B cell (primary cell): ENCODE results near the gene SPATA2L. TPM values are rescaled to one million over a fixed set of nuclear protein-coding genes. Genes with fewer than 3 reads are reported as not detected.

Experiments used
- ATAC-seq: fragments of 200-7000 bp; cut with Tn5 transposase; one replicate; pipeline ENCODE4 v1.10.0; 2021; ENCODE audit warnings: low read depth, mild to moderate bottlenecking, moderate number of reproducible peaks, moderate library complexity
- CTCF ChIA-PET: fragments of 350-600 bp; sonication (Branson Sonifier 250); formaldehyde crosslinking; loops from one replicate; lab custom pipeline; 2021; ENCODE audit warnings: antibody characterized with exemption, inconsistent platforms; lab: Charles Lee
- POLR2A ChIA-PET: fragments of 350-600 bp; sonication (Branson Sonifier 250); formaldehyde crosslinking; loops from one replicate; lab custom pipeline; 2021; ENCODE audit warnings: antibody characterized with exemption; lab: Charles Lee
- DNase-seq: peaks from one replicate; pipeline ENCODE4 v3.0.0; 2013
- H2AFZ ChIP-seq: 2 replicates; pipeline ENCODE4 v1.6.1; 2012; ENCODE audit warnings: mild to moderate bottlenecking, low read depth, low read length; ENCODE audit not compliant: insufficient read depth, poor library complexity, severe bottlenecking
- H3K27ac ChIP-seq, 2 donors: 1 replicate in 1 of 2; 2 replicates in 1 of 2; pipeline ENCODE4 v1.5.1; 2012 to 2013; ENCODE audit warnings: low read length in 2 of 2, mild to moderate bottlenecking in 2 of 2, moderate library complexity in 1 of 2
- H3K27me3 ChIP-seq, 4 experiments: fragments of 200-600 bp in 1 of 4; sonication (generic) in 1 of 4; replicated peaks in 1 of 4; 1 replicate in 2 of 4; 2 replicates in 2 of 4; pipeline versions ENCODE4 v1.6.1 to v1.7.0; 2013 to 2016; ENCODE audit warnings: low read length in 3 of 4, mild to moderate bottlenecking in 2 of 4, mixed read lengths in 1 of 4, moderate library complexity in 1 of 4; ENCODE audit not compliant: insufficient read depth in 4 of 4, control insufficient read depth in 3 of 4; ENCODE audit errors: control extremely low read depth in 1 of 4
- H3K36me3 ChIP-seq, 2 experiments: replicated peaks in 1 of 2; 1 replicate in 1 of 2; 2 replicates in 1 of 2; pipeline versions ENCODE4 v1.6.1 to v1.7.1; 2013; ENCODE audit warnings: low read length in 1 of 2; ENCODE audit not compliant: insufficient read depth in 2 of 2, control insufficient read depth in 1 of 2; ENCODE audit errors: control extremely low read depth in 1 of 2, extremely low read depth in 1 of 2
- H3K4me1 ChIP-seq, 2 donors: fragments of 200-600 bp in 1 of 2; sonication (generic) in 1 of 2; 1 replicate in 1 of 2; 2 replicates in 1 of 2; pipeline versions ENCODE4 v1.5.1 to v1.6.1; 2013 to 2017; ENCODE audit warnings: low read length in 2 of 2; ENCODE audit not compliant: control insufficient read depth in 2 of 2, insufficient read depth in 2 of 2
- H3K4me2 ChIP-seq: replicated peaks from 2 replicates; pipeline ENCODE3; 2012; ENCODE audit warnings: mild to moderate bottlenecking, low read depth, low read length; ENCODE audit not compliant: poor library complexity, severe bottlenecking
- H3K4me3 ChIP-seq, 5 experiments: fragments of 200-600 bp in 1 of 5; sonication (generic) in 1 of 5; 1 replicate in 3 of 5; 2 replicates in 2 of 5; pipeline versions ENCODE4 v1.5.1 to v1.7.0; 2011 to 2016; ENCODE audit warnings: low read length in 4 of 5, mild to moderate bottlenecking in 4 of 5, low read depth in 2 of 5, control low read depth in 1 of 5, moderate library complexity in 1 of 5; ENCODE audit not compliant: insufficient read depth in 1 of 5; ENCODE audit errors: control extremely low read depth in 1 of 5, extremely low read depth in 1 of 5
- H3K79me2 ChIP-seq: fragments of 200-600 bp; sonication (generic); one replicate; pipeline ENCODE4 v1.6.0; 2016; ENCODE audit warnings: low read length; ENCODE audit not compliant: control insufficient read depth, insufficient read depth
- H3K9ac ChIP-seq: fragments of 200-600 bp; sonication (generic); 2 replicates; pipeline ENCODE4 v1.6.1; 2017; ENCODE audit warnings: mild to moderate bottlenecking, low read length, moderate library complexity
- H3K9me3 ChIP-seq, 3 donors: one replicate each; pipeline versions ENCODE4 v1.6.1 to v1.7.1; 2013; ENCODE audit warnings: low read length in 2 of 3; ENCODE audit not compliant: control insufficient read depth in 2 of 3, insufficient read depth in 1 of 3; ENCODE audit errors: control extremely low read depth in 1 of 3
- H4K20me1 ChIP-seq: 2 replicates; pipeline ENCODE4 v1.6.0; 2012; ENCODE audit warnings: mild to moderate bottlenecking, low read length; ENCODE audit not compliant: insufficient read depth, control insufficient read depth, poor library complexity, severe bottlenecking
- H3K27ac Mint-ChIP-seq: one replicate; pipeline ENCODE4 v1.8.0; 2021; ENCODE audit warnings: mixed read lengths
- H3K27me3 Mint-ChIP-seq: one replicate; pipeline ENCODE4 v1.8.0; 2021; ENCODE audit warnings: mixed read lengths
- H3K4me1 Mint-ChIP-seq: one replicate; pipeline ENCODE4 v1.8.0; 2021; ENCODE audit warnings: mixed read lengths
- H3K4me3 Mint-ChIP-seq: one replicate; pipeline ENCODE4 v1.8.0; 2021; ENCODE audit warnings: mixed read lengths
- H3K9me3 Mint-ChIP-seq: one replicate; pipeline ENCODE4 v1.8.0; 2022; ENCODE audit warnings: mixed read lengths; ENCODE audit not compliant: insufficient read depth
- EZH2 ChIP-seq: IDR thresholded peaks from 2 replicates; pipeline ENCODE4 v1.6.1; 2012; ENCODE audit warnings: borderline replicate concordance, low read depth, mild to moderate bottlenecking, moderate library complexity, low read length; ENCODE audit not compliant: insufficient read depth, poor library complexity, severe bottlenecking
- WGBS: methylation state at CpG from one replicate; pipeline ENCODE4 v1.1.5; 2013; ENCODE audit warnings: missing lambda C conversion rate; ENCODE audit not compliant: insufficient coverage; 5-methylcytosine and 5-hydroxymethylcytosine counted together
- intact Hi-C: fragments of 100-400 bp; cut with micrococcal nuclease; formaldehyde crosslinking; loops from one replicate; pipeline ENCODE4 v1.10.0; 2022
- polyA plus RNA-seq: library from polyadenylated mRNA; depleted of rRNA; stranded (reverse); fragments of >200 nt; gene quantifications from 2 replicates; pipeline ENCODE4 v1.2.3, GENCODE V29; 2012
- total RNA-seq, 2 donors: library from RNA; stranded (reverse); fragments of 120-200 nt in 1 of 2; gene quantifications; 1 replicate in 1 of 2; 2 replicates in 1 of 2; pipeline versions ENCODE4 v1.2.3 to v1.2.4, GENCODE V29; 2013 to 2022
- TF ChIP-seq, protein P1 (sequence below): fragments of 200-600 bp; IDR thresholded peaks from one replicate; pipeline ENCODE4 v1.8.0; 2022; ENCODE audit warnings: antibody characterized with exemption, mild to moderate bottlenecking

Gene SPATA2L
- total and polyA plus RNA-seq, 2 donors (not counting 1 experiment from before 2014, with no cell fraction given): 16.4 to 32.1 TPM

DNA sequence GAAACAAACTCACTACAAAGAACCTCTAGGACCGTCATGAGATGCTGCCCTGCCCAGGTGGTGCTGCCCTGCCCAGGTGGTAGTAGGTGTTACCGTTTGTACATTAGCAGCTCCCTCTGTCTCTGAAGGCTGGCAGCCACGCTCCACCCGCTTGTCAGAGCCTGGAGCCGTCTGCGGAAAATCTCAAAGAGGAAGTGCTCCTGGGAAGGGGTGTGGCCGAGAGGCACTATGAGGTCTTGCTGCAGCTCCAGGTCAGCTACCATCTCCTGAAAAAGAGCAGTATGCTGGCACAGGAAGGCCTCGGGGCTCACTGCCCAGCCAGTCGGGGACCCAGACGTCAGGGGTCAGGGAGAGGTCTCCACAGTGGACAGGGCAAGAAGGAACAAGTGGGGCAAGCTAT is 48.1 kb upstream of the SPATA2L start:
- ATAC-seq (peak; percentile 17), DNase-seq (peak; percentile 33)
- peaks cover 28% of the 10 kb centered on the region for H4K20me1 ChIP-seq
- WGBS: 42% methylated on average over 10 of the region's 10 CpGs
- peak overlapping the region; percentile 1 for H3K4me2 ChIP-seq
- no peaks in the 10 kb centered on the region for H3K9me3 ChIP-seq
- H3K9ac ChIP-seq: no peak overlapping the region
- H3K27me3 Mint-ChIP-seq: no peaks in the 10 kb centered on the region
- H3K4me3 ChIP-seq: no peak overlapping the region
- H3K36me3 ChIP-seq: peaks cover 3 to 51% of the 10 kb centered on the region in 2 experiments
- no peaks in the 10 kb centered on the region for H3K27me3 ChIP-seq
- ChIA-PET POLR2A (no interaction called here), CTCF (interaction anchor here (4.1 kb wide), 1 partner anchor 111 kb away, joined by 13 read pairs; no protein-coding TSS in a partner anchor)
- H3K4me3 Mint-ChIP-seq: no peak overlapping the region
- no peak overlapping the region for H2AFZ ChIP-seq
- peaks cover 4 to 6% of the 10 kb centered on the region in 2 donors for H3K4me1 ChIP-seq
- intact Hi-C loops: no loop called here
- no peaks in the 10 kb centered on the region for H3K9me3 Mint-ChIP-seq
- peak overlapping the region in 1 of 2 donors; percentile 36 for H3K27ac ChIP-seq
- peaks cover 8% of the 10 kb centered on the region for H3K4me1 Mint-ChIP-seq
- TF ChIP-seq EZH2: no peak
- TF ChIP-seq, protein P1, sequence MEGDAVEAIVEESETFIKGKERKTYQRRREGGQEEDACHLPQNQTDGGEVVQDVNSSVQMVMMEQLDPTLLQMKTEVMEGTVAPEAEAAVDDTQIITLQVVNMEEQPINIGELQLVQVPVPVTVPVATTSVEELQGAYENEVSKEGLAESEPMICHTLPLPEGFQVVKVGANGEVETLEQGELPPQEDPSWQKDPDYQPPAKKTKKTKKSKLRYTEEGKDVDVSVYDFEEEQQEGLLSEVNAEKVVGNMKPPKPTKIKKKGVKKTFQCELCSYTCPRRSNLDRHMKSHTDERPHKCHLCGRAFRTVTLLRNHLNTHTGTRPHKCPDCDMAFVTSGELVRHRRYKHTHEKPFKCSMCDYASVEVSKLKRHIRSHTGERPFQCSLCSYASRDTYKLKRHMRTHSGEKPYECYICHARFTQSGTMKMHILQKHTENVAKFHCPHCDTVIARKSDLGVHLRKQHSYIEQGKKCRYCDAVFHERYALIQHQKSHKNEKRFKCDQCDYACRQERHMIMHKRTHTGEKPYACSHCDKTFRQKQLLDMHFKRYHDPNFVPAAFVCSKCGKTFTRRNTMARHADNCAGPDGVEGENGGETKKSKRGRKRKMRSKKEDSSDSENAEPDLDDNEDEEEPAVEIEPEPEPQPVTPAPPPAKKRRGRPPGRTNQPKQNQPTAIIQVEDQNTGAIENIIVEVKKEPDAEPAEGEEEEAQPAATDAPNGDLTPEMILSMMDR: no peak
- H3K79me2 ChIP-seq: peaks cover 52% of the 10 kb centered on the region
- H3K27ac Mint-ChIP-seq: no peak overlapping the region

DNA sequence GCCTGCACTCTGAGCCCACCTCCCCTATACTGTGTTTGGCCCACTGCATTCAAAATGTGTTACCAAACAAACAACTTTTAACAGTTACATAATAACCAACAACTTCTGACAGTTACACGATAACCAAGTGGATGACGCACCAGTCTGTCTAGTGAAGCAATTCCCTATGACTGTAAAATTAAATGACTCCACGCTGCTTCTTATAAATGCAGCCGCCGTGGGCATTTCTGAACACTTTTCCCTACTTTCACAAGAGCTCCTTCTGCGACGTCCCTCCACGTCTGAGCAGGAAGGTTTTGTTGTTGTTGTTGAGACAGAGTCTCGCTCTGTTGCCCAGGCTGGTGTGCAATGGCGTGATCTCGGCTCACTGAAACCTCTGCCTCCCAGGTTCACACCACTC is 47.4 kb upstream of the SPATA2L start:
- intact Hi-C loops: no loop called here
- Histone ChIP-seq H3K9me3 (no peaks in the 10 kb centered on the region), H3K4me1 (peaks cover 4 to 6% of the 10 kb centered on the region in 2 donors), H3K27me3 (no peaks in the 10 kb centered on the region), H3K27ac (no peak overlapping the region), H3K4me3 (no peak overlapping the region), H3K79me2 (peaks cover 45% of the 10 kb centered on the region), H4K20me1 (peaks cover 23% of the 10 kb centered on the region), H3K36me3 (peaks cover 3 to 57% of the 10 kb centered on the region in 2 experiments), H2AFZ (no peak overlapping the region), H3K9ac (no peak overlapping the region), H3K4me2 (no peak overlapping the region)
- Mint-ChIP-seq H3K27me3 (no peaks in the 10 kb centered on the region), H3K4me3 (no peak overlapping the region), H3K4me1 (peaks cover 8% of the 10 kb centered on the region), H3K9me3 (no peaks in the 10 kb centered on the region), H3K27ac (no peak overlapping the region)
- WGBS: 100% methylated on average over 2 of the region's 11 CpGs
- ChIA-PET CTCF (interaction anchor here (4.1 kb wide), 1 partner anchor 112 kb away, joined by 13 read pairs; no protein-coding TSS in a partner anchor), POLR2A (no interaction called here)
- TF ChIP-seq, protein P1: no peak
- no peak for TF ChIP-seq EZH2
- DNase-seq (no peak), ATAC-seq (no peak)
